HG02970 (cell line): ENCODE results near the gene DDX41.

ENCODE experiments used
- ATAC-seq: cut with Tn5 transposase; IDR thresholded peaks from one replicate; pipeline ENCODE4 v1.9.1; 2021; ENCODE audit warnings: mild to moderate bottlenecking, moderate library complexity, moderate number of reproducible peaks; ENCODE audit not compliant: unreplicated experiment, low FRiP score

DDX41 gene

DNA sequence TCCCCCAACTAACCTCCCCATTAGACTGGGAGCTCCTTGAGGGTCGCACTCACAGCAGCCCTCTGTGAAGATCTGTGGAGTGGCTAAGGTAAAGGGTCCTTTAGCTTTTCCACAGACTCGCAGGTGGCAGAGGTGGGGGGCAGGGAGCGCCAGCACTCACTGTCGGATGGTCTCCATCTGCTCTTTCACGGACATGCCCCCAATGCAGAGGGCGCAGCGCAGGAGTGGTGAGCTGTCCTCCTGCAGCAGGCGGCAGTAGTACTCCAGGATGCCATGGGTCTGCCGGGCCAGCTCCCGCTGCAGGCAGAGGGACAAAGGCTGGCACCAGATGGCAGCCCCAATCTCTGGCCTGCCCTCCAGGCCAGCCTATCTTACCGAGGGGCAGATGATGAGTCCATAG, 2.2 kb downstream of the DDX41 start:
- no peak for ATAC-seq

DNA sequence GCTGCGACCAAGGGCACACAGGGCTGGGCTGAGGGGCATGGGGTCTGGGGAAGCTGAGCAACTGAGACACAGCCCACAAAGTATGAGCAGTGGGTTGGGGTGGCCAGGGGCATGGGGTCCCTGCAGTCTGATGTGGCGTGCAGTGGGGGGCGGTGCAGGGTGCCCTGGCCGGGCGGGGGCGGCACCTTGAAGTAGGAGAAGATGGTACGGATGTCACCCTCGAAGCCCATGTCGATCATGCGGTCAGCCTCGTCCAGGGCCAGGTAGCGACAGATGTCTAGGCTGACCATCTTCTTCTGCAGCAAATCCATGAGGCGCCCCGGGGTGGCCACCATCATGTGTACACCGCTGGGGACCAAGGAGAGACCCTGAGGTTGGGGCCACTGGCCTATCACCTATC, 3.3 kb downstream of the DDX41 start:
- ATAC-seq = no peak

DNA sequence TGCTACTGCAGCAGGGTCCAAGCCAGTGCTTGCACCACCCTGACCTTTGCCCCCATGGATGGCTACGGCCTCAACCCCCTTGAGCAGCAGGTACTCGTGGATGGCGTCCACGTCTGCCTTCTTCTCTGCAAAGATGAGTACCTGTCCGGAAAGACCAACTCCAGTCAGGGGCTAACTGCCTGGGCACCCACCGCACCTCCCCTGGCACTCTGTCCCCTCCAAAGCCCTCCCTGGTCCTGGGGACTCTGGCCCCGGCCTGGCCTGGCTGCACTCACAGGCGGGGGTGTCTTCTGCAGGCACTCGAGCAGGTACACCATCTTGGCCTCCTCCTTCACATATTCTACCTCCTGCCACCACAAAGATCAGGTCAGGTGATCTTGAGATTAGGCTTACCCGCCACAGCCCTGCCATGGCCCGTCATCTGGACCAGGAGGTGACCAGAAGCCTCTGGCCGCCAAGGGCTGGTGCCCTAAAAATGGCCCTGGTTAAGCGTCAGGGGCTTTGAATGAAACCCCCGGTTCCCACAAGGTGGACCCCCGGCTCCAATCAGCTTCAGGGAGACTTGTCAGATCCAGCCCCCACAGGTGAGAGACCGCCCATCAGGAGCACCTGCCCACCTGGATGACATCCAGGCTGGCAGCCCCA, 3.9 kb downstream of the DDX41 start:
- ATAC-seq = no peak

DNA sequence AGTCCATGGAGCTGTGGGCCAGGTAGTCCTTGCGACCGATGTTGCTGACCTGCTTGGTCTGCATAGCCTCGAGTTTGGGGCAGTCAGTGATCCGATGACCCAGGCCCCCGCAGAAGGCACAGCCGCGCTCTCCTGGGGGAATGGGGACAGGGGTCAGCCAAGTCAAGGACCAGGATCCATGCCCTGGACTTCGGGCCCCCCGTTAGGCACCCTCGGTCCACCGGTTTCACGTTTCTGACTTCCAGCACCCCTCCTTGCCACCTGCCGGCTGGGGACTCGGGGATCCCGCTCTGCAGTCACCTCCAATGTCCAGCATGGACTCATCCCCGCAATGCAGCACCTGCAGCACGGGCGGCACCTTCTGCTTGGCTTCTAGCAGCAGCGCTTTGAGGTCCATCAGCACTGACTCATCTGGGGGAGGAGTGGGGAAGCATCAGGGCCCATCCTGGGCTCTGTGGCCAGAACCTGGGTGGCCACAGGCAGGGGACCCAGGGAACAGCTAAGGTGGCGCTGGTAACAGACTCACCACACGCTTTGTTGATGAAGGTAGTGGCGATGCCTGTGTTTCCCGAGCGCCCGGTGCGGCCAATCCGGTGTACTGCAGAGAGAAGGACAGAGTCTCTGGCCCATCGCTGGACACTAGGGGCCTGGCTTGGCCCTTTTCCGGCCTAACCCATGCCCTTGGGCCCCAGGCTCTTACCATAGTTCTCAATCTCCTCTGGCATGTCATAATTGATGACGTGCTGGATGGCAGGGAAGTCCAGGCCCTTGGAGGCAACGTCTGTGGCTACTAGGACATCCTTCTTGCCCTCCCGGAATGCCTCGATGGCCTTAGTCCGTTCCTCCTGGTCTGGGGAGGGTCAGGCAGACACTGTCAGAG, 4.7 kb downstream of the DDX41 start:
- ATAC-seq = no peak

DNA sequence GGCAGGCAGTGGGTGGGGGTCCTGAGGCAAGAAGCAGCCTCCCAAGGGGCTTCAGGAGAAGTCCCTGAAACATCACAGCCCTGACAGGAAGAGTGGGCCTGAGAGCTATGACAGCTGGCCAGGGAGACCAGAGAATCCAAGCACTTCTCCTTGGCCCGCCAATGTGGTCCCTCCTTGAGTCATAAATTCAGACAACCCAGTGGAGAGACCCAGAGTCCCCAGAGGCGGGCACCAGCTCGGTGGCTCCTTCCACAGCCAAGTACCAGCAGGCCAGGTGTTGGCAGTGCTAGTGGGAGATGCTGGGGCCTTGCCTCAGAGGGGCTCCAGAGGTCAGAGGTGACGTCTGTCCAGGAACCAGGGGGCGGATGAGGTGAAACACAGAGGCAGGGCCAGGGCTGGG, 5.6 kb downstream of the DDX41 start:
- ATAC-seq = no peak

DNA sequence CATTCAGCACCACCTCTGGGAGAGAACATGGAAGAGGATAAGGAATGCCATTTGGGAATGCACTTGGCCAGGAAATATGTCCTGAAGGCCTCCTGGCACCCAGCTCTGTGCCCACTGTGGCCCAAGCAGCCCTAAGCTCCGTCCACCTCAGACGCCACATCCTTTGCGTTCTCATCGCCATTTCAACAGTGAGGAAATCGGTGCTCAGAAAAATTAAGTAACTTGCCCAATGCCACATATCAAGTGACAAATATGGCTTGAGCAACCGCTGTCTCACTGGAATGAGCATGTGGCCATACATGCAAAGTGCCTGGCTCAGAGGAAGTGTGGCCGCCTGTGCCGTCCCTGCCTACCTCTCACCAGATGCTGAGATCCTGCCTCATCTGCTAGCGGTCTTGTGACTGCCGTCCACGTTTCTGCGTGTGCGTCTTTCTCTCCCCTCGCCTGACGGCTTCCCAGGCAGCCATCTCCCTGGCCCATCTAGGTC, 6.2 kb downstream of the DDX41 start:
- ATAC-seq = no peak

DNA sequence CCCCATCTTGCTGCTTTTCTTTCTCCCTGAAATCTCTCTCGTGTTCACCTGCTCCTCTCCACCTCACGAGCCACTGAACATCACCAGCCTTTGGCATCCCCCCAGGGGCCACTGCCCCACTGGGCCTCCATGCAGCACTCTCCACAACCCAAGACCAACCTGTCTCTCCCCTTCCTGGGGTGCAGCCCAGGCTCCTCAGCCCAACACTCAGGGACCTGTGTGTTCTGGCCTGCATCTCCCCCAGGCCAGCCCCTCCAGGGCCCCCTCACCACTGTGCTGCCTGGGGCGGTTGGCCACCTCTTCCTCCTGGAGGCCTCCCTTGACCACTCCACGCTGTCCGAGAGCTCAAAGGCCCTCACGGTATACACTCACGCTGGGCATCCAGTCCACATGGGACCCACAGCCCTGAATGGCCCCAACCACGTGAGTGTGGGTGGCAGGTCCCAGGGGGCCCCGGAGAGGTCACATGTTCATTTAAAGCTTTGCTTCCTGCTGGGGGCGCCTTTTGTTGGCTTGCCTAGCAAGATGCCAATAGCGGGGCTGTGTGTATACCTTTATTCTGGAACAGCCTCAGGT, 6.7 kb downstream of the DDX41 start:
- ATAC-seq = no peak

DNA sequence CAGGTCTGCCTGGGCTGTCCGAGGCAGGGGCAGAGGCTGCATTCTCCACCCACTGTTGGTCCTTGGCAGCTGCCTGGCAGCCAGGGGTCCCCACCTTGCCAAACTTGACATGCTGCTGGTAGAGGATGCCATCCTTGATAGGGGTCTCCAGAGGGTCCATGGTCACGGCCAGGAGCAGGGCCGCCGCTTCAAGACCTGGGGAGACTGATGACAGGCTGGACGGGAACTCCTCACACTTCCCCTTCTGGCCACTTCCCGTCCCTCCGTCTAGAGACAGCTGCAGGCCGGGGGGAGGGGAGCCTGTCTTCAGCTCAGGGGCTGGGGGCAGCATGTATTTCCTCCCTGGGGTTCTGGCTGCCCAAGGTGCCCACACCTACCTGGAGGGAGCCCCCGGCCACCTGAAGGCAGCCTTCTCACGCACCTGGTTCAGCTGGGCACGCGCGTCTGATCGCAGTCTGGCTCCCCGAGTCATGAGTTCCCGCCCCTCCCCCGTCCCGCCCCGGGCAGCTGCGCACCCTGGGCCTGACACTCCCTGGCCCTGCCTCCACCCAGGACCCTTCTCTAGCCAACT, 7.3 kb downstream of the DDX41 start, which contains the start of gene DOK3:
Gene DOK3 (minus strand): TSS at position 446 of the 571 bp plus-strand sequence. CDS start 286 bp downstream, at position 160.
- no peak for ATAC-seq

DNA sequence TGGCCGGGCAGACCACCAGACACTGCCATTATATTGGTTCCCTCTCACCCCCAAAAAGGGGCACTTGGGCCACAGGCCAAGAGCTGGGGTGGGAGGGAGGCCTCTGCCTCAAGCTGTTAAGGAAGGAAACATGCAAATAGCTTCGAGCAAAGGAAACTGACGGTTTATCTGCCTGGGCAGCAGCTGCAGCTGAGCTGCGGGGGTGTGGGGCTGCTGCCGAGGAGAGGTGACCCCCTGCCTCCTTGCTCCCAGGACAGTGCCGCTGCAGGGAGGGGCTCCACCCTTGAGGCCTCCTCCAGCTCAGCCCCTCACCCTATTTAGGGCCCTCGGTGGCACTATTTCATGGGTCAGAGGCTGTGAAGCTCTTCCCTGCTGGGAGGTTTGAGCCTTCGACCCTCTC, 7.9 kb downstream of the DDX41 start:
- no peak for ATAC-seq

DNA sequence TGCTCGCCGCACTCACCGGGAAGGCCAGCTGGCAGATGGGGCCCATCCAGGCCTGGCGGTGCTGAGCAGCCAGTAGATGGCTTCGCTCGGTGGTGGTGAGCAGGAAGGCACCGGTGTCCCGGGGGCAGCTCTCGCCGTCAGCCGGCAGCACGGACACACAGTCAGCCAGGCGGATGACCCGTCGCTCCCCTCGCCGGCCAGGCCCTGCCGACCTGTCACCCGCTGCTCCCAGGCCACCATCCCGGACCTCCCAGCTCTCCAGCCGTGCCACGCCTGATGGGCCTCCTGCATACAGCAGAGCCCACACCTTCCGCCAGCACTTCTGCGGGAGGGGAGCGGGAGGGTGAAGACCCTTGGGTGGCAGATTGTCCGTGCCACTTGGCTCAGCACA, 8.5 kb downstream of the DDX41 start:
- no peak for ATAC-seq

DNA sequence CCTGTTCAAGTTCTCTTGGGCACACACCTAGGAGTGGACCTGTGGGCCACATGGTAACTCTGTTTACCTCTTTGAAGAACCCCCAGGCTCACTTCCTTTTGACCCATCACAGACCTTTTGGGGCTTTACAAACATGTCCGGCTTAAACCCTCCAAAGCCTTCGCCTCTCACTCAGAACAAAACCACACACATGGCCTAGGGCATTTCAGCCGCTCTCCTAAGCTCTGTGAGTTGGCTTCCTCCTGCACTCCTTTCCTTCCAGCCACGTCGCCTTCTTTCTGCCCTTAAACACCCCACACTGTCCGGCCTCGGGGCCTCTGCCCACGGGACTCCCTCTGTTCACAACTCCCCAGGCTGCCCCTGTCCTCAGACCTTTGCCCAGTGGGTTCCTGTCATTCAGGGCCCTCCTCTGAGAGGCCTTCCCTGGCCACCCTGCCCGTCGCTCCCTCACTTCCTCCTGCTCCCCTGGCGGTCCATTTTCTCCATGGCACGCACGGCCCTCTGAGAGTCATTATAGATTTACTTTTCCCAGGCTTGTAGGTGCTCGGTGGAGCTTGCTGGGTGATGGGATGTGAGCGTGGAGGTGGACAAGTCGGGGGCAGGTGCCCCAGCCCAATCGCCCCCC, 9.1 kb downstream of the DDX41 start:
- ATAC-seq = no peak

DNA sequence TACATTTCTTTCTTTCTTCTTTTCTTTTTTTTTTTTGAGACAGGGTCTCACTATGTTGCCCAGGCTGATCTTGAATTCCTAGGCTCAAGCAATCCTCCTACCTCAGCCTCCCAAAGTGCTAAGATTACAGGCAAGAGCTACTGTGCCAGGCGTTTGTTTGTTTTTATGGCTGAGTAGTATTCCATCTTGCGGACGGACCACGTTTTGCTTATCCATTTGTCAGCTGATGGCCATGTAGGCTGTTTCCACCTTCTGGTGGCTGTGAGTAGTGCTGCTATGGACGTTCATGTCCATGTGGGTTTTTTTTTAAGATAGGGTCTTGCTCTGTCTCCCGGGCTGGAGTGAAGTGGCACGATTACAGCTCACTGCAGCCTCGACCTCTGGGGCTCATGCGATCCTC, 9.6 kb downstream of the DDX41 start:
- no peak for ATAC-seq

DNA sequence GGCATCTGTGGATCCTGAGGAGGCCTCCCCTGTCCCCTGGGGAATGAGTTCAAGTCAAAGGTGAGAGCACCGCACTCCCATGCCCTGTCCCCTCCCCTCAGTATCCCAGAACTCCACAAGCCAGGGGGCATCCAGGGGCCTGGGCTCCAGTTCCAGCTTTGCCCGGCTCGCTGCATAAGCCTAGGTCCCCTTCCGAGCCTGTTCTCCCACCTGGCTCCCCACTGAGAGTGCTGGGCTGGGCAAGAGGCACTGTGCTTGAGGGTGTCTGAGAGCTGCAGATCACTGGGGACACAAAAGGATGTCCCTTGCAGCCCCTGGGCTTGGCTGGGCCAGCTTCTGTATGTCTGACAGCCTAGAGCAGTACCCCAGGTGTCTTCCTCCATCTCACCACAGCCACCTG, 11.7 kb downstream of the DDX41 start:
- ATAC-seq = no peak

DNA sequence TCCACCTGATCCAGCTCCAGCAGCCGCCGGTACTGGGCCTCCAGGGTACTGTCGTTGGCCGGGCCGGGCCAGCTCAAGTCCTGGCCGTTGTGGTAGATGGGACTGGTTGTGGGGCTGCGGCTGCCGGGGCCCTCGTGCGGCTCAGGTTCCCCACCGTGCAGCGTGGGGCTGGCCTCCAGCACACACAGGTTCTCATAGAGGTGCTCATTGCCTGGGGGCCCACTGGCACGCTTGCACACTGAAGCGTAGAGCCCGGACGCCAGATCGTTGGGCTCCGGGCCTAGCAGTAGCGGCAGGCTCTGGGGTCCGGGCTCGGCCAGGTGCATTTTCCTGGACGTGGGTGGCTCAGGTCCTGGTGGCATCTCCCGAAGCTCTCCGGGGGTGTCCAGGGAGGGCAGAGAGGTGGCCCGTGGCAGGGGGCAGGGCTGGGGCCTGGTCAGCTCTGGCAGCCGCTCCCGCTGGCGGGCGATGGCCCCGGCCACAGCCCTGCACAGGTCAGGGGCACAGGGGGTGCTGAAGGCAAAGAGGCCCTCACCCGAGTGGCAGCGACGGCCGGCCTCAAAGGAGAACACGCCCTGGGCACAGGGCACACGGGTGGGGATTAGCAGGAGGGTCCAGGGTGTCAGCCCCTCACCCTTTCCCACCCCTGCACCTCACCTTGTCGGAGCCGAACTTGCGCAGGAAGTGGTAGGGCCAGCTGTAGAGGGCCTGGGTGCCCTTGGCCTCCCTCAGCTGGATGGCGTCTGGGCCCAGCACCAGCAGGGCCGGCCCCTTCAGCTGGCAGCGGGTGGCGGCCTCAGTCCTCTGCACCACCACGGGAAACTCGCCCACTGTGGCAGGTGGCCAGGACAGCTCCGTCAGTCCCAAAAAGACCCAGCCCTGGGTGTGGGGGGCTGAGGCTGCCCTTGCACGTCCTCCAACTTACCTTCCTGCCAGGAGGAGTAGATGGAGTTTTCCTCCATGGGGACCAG, 12.4 kb downstream of the DDX41 start:
- ATAC-seq = no peak

DNA sequence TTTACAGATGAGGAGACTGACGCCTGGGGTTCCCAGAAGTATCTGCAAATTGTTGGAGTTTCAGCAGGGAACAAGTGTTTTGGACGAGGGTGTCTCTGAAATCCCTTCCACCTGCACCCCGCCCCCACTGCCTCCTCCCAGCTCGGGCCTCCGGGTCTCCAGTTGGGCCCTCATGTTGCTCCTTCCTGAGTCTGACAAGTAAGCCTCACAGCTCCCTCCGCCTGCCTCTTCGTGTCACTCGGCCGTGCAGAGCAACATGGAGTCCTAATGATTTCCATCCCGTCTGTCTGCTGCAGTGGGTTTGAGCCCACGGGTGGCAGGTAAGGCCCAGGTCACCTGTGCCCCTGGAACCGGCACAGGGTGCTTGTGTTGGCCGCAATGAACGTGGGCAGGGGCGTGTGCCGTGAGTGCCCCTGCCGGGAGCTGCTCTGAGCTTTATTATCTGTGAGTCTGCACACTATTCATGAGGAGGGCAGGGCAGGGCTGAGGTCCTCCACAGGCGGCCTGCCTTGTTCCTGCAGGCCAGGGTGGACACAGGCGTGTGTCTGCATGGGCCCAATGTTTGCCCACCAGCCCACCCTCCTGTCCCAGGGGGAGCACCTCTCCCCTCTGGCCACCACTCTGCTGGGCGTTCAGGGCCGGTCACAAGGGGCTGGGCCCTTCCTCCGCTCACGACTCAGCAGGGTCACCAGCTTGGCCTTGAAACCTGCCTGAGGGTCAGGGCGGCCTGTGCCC, 13.2 kb downstream of the DDX41 start:
- ATAC-seq = no peak

DNA sequence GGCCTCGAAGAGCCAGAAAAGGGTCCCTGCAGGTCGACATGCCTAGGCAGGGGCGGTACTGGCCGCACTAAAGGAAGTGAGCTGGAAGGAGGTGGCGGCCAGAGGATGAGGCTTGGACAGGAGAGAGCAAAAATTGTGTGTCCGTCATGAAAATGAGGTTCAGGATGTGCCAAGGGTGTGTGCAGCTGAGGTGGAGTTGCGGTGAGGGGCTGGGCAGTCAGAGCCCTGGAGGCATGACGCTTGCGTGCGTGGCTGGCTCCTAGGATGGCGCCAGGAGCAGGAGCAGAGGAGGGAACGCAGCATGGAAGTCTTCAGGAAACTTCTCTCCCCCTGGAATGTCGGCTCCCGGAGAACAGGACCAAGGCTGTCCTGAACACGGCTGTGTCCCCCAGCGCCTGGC, 13.9 kb downstream of the DDX41 start:
- no peak for ATAC-seq

DNA sequence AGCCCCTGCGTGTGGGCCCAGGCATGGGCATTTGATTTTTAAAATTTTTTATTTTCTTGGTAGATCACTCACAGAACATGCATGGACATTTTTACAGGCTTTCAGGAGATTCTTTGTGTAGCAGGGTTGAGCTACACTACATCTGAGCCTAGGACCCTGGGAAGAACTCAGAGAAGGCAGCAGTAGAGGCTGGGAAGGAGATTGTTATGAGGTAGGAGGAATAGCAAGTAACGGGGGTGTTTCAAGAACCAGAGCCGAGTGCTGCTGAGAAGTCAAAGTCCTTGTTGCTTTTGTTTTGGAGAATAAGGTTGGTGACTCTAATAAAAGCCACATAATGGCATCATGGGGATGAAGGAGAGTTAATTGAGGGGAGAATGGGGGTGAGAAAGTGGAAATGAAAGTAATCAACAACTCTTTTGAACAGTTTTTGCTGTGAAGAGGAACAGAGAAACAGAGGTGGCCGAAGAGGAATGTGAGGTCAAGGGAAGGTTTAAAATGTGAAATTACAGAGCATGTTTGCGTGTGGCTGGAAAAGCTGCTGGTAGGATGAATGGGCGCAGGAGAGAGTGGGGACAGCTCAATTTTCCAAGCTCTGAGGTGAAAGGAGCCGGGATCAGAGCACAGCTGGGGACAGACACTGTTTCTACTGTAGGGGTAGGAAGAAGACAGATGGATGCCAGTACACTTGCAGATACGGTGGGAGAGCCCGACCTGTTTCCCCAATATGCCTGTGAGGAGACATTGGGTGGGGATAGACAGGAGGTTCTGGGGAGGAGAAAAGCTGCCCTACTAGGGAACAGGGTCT, 14.7 kb downstream of the DDX41 start:
- no peak for ATAC-seq
